ENCODE results near the gene CHCHD1.
A peak's percentile ranks its signal among the peaks of the same experiment; 100 is the strongest.
"Not testable (repeated sequence)": the region's sequence is repeated elsewhere in the genome, so short reads cannot be mapped to it uniquely, and the experiment has no call there.

CHCHD1 gene

GRCh38 chr10:73814276-73814895 lies 32.5 kb downstream of the CHCHD1 start:
- DNase-seq = no peak

DNA sequence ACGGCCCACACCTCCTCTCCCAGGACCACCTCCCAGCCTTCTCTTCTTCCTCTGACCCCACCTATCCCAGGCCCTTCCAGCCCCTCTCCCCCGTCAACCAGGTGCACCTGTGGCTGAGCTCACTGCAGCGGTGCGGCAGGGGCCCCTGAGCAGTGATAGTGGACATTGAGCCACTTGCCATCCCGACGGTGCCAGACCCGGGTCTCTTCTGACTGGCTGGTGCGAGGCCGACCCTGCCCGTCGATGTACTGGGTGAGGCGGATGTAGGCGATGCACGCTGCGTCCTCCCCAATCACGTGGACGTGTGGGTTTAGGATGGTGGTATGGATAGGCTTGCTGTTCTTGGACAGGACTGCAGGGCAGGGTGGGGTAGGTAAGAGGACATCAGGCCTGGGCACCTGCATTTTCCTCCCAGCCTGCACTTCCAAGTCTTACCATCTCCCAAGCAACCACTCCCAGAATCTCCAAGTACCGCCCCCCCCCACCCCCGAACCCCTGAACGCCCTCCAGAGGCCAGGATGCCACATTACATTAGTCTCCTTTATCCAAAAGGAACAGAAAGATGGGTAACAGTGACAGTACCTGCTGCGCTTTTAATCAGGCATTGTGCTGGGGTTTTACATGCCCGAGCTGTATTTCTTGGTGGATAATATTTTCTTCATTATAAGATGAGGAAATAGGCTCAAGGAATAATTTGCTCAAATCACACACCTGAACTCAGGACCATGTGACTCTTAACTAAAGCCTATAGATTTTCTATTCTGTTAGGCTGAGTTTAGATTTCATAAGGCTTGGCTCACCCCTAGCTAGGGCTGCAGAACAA lies 33.3 kb downstream of the CHCHD1 start:
- DNase-seq = peak in 1 of 2 donors; percentile 20

DNA sequence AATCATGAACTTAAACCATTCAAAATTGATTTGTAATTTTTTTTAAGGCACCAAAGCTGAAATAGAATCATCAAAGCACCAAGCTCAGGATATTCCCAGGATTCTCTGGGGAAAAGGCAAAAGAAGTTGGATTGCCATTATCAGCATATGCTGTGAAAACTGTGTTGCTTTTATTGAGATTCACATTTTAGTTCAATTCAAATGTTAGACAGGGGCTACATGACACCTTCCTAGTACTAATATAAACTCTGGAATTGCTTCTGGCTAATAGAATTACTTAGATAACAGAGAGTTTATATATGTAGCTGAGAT lies 33.8 kb downstream of the CHCHD1 start:
- DNase-seq = no peak

DNA sequence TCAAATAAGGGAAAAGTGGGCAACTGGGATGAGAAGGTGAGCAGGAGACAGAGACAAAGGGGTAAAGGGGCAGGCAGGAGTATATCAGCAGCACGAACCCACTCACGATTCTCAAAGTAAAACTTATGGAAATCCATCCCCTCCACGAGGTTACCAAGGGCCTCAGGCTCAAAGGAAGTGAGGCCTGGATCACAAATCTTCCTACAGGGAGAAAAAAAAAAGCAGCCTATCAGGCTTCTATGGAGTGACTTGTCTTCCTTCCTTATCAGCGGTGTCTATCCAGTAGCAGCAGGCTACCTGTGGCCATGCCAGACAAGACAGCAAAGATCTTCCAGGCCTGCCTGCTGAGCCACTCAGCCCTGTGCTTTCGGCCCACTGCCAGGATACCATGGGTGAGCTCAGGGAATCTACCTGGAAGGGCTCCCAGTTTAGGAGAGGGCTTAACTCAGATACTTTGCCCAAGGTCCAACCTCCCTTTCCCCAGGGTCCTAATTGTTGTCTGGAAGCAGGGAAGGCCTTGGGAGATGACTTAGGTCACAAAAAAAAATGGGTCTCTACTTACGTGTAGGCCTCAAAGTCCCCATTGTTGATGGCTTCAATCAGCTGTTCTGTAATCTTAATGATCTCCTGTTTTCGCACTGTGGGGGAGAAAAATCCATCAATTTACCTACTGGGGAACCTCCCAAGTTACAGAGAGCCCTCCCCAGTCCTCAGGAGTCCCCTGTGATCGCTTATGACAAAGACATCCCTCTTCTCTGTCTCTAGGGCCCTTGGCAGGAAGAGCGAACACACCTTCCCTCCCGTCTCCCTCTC lies 35.3 kb downstream of the CHCHD1 start:
- no peak for DNase-seq

- DNase-seq = no peak
Observed at GRCh38 chr10:73817826-73818225, 36.0 kb downstream of the CHCHD1 start.

GRCh38 chr10:73818402-73818801 lies 36.6 kb downstream of the CHCHD1 start:
- no peak for DNase-seq

DNA sequence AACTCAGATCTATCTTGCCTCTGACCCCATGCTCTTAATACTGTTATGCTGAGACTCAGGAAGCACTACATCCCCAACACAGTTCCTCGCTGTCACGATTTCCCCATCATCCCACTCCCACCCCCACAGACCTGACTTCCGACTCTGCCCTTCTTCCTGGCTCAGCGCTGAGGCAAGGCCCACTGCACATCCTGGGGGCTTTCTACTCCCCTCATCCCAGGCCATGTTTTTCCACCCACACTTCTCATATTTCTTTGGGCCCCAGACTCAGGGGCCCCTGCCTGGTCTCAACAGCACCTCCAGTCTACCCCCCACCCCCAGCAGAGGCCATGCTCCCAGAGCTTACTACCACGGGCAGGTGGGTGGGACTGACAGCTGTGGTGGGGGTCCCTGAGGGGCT lies 37.2 kb downstream of the CHCHD1 start:
- no peak for DNase-seq

DNA sequence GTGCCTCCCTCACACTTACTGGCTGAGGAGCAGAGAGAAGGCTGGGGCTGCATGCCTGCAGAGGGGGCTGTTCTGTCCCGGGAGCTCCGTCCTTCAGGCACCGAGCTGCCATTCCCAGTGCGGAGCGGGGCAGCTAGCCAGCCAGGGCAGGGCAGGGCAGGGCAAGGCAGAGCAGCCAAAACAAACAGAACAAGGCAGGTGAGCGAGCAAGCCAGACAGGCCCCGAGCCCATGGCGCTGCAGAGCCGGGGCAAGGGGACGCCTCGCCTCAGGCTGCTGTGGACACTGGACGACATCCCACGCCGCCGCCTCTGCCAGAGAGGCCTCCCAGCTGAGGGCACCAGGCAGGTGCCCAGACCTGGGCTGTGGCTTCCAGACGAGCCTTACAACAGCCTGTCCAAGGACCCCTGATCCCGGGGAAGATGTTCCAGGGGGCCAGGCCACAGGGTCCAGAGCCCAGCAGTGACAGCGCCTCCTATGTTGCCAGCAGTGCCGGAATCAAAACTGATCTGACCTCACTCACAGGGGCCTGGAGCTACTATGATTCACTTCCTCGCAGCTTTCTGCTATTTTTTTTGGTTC lies 37.8 kb downstream of the CHCHD1 start:
- no peak for DNase-seq

GRCh38 chr10:73823391-73823790 lies 41.5 kb downstream of the CHCHD1 start:
- no peak for DNase-seq

- no peak for DNase-seq
Observed at GRCh38 chr10:73824146-73824725, 42.4 kb downstream of the CHCHD1 start.

- DNase-seq = no peak
Observed at GRCh38 chr10:73827346-73828089, 45.7 kb downstream of the CHCHD1 start.

DNA sequence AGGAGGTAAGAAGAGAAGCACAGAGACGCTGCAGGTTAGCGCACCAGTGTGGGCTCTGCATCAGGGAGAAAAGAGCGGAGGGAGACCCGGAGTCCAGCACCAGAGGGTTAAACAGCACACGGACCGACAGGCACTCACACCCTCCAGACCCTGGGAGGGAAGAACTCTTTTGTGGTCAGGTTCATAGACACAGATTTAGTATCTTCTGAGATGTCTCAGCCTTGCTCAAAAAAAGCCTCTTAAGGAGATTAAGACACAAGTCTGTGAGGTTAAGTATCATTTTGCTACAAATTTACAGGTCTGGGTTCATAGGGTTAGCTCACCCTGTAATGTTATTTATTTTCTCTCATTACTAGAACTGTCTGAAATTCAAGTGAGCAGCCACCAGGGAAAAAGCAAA lies 46.3 kb downstream of the CHCHD1 start:
- no peak for DNase-seq

DNA sequence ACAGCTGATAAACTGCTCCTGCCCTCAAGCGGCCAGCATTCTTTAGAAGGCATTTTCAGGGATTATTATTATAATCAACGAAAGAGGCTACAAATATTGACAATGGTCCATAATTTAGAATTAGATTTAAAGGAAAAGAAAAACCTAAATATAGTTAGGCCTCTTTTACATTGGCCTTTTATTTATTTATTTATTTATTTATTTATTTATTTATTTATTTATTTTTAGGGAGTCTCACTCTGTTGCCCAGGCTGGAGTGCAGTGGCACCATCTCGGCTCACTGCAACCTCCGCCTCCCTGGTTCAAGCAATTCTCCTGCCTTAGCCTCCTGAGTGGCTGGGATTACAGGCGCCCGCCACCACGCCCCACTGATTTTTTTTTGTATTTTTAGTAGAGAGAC lies 47.2 kb downstream of the CHCHD1 start:
- not testable (repeated sequence) for DNase-seq
